ENCODE measurements around the gene DLG5.

- TF ChIP-seq CTCF (IDR thresholded peaks at IDR 0.05): no peak
- no peak for TF ChIP-seq POLR2A (IDR thresholded peaks at IDR 0.05)
Measured at GRCh38 chr10:77817541-77817940, 109.0 kb downstream of the DLG5 start.
